SK-N-MC (cell line): ENCODE data around the gene PLXNA4.

Experiments used
- EZH2 ChIP-seq: fragments of 200-600 bp; sonication (generic); IDR thresholded peaks from one replicate; pipeline ENCODE4 v1.6.1; 2017; ENCODE audit warnings: antibody characterized with exemption
- FOXP2 ChIP-seq: optimal IDR thresholded peaks from 2 replicates; pipeline ENCODE3; 2011; ENCODE audit warnings: mild to moderate bottlenecking, moderate library complexity; ENCODE audit not compliant: insufficient read depth; ENCODE audit errors: extremely low read length, control extremely low read depth
- POLR2AphosphoS5 ChIP-seq: IDR thresholded peaks from 2 replicates; pipeline ENCODE4 v1.6.1; 2012; ENCODE audit warnings: mild to moderate bottlenecking, low read depth, low read length, borderline replicate concordance

- no peak for TF ChIP-seq EZH2
- TF ChIP-seq POLR2AphosphoS5, result no peak
- TF ChIP-seq FOXP2, result no peak
These were observed 425.6 kb downstream of the PLXNA4 start for GRCh38 chr7:132150711-132151110.
